HL-60 (cell line): ENCODE measurements around the gene STAB2.

Source experiments
- DNase-seq, 2 experiments: peaks; one replicate each; pipeline ENCODE4 v3.0.0-alpha.2; 2010 to 2020; ENCODE audit warnings: low read depth in 1 of 2, low spot score in 1 of 2
- H3K27ac ChIP-seq: fragments of 250-450 bp; sonication (Bioruptor Pico); replicated peaks from 2 replicates; pipeline ENCODE4 v1.5.1; 2020; ENCODE audit warnings: mild to moderate bottlenecking, moderate library complexity
- H3K27me3 ChIP-seq: fragments of 250-450 bp; sonication (Bioruptor Pico); 2 replicates; pipeline ENCODE4 v1.5.1; 2021; ENCODE audit warnings: mild to moderate bottlenecking, moderate library complexity; ENCODE audit not compliant: insufficient read depth, poor library complexity, severe bottlenecking
- H3K4me3 ChIP-seq: replicated peaks from 2 replicates; pipeline ENCODE4 v1.5.1; 2011; ENCODE audit warnings: mild to moderate bottlenecking, control low read depth, low read length; ENCODE audit not compliant: insufficient read depth
- CTCF ChIP-seq: IDR thresholded peaks from one replicate; pipeline ENCODE4 v1.5.1; 2011; ENCODE audit warnings: low read length, control low read depth, inconsistent platforms; ENCODE audit not compliant: insufficient read depth
- GABPA ChIP-seq: IDR thresholded peaks from 2 replicates; pipeline ENCODE4 v1.6.1; 2012; ENCODE audit warnings: low read depth
- POLR2AphosphoS5 ChIP-seq: IDR thresholded peaks from 2 replicates; pipeline ENCODE4 v1.6.1; 2012; ENCODE audit warnings: low read depth
- SPI1 ChIP-seq: IDR thresholded peaks from 2 replicates; pipeline ENCODE4 v1.6.1; 2012; ENCODE audit warnings: low read depth, mild to moderate bottlenecking, borderline replicate concordance
- TF ChIP-seq, protein P1 (sequence below): IDR thresholded peaks from 2 replicates; pipeline ENCODE4 v1.6.1; 2012; ENCODE audit warnings: low read depth; ENCODE audit not compliant: insufficient replicate concordance

The STAB2 gene

DNA sequence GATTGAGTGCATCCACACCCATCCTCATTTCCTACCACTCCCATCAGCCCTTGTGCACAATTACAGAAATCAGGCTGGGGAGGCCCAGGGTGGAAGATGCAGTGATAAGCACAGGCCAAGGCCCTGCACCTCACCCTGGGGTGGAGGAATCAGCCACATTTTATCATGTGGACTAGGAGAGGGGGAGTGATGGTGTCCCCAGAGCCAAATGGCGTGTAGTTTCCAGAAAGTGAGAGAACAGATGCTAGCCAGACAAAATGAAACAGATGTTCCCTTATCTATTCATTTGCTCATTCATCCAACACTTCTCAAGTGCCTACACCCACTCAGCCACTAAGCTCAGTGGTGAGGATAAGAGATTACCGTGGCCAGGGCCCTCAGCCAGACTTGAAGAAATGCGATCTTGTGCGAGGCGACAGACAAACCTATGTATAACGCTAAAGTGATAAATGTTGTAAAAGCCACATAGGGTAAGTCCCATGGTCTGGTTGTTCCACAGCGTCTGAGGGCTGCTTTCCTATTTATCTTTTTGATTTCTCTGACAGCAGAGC, 93.6 kb downstream of the STAB2 start:
- no peak for TF ChIP-seq GABPA
- no peak for TF ChIP-seq SPI1
- TF ChIP-seq, protein P1, sequence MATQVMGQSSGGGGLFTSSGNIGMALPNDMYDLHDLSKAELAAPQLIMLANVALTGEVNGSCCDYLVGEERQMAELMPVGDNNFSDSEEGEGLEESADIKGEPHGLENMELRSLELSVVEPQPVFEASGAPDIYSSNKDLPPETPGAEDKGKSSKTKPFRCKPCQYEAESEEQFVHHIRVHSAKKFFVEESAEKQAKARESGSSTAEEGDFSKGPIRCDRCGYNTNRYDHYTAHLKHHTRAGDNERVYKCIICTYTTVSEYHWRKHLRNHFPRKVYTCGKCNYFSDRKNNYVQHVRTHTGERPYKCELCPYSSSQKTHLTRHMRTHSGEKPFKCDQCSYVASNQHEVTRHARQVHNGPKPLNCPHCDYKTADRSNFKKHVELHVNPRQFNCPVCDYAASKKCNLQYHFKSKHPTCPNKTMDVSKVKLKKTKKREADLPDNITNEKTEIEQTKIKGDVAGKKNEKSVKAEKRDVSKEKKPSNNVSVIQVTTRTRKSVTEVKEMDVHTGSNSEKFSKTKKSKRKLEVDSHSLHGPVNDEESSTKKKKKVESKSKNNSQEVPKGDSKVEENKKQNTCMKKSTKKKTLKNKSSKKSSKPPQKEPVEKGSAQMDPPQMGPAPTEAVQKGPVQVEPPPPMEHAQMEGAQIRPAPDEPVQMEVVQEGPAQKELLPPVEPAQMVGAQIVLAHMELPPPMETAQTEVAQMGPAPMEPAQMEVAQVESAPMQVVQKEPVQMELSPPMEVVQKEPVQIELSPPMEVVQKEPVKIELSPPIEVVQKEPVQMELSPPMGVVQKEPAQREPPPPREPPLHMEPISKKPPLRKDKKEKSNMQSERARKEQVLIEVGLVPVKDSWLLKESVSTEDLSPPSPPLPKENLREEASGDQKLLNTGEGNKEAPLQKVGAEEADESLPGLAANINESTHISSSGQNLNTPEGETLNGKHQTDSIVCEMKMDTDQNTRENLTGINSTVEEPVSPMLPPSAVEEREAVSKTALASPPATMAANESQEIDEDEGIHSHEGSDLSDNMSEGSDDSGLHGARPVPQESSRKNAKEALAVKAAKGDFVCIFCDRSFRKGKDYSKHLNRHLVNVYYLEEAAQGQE: no peak
- no peak for TF ChIP-seq POLR2AphosphoS5
- no peak for TF ChIP-seq CTCF
- no peak for DNase-seq
- no peak overlapping the region for H3K27ac ChIP-seq
- no peak overlapping the region for H3K4me3 ChIP-seq
- H3K27me3 ChIP-seq: no peaks in the 10 kb centered on the region

DNA sequence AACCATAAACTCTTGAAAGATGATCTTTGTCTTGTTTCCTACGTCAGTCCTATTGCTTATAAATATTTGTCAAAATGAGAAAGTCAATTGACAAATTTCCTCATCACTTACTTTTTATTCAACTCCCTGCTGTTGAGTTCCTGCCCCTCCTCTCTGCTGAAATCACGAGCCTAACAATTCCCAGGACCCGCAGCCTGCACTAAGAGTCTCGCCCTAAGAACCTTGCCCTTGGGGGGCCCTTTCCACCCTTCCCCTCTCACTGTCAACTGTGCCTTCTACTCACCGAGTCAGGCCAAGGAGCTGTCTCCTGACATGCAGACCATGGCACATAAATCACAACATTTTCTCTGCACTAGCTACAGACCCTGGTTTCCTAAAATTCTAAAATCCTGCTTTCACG, 99.0 kb downstream of the STAB2 start:
- H3K27me3 ChIP-seq: no peaks in the 10 kb centered on the region
- DNase-seq: no peak
- no peak for TF ChIP-seq CTCF
- TF ChIP-seq, protein P1: no peak
- no peak for TF ChIP-seq SPI1
- no peak for TF ChIP-seq POLR2AphosphoS5
- no peak for TF ChIP-seq GABPA
- no peak overlapping the region for H3K4me3 ChIP-seq
- H3K27ac ChIP-seq: no peak overlapping the region

DNA sequence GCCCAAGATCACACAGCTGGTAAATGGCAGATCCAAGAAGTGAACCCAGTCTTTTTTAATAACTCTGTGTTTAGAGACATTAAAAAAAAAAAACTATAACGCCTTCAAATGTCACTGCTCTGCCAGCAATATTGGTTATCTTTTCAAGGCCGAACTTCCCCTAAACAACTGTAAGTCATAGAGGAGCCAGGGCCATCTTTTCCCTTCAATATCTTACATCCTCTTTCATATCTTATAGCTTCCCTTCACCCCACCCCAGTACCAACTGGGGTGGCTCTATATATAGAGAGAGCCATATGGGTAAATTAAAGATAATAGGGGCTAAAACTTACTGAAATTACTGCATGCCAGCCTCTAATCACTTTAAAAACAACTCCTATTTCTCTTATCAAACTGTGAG, 100.2 kb downstream of the STAB2 start:
- no peak overlapping the region for H3K27ac ChIP-seq
- TF ChIP-seq GABPA (no peak), CTCF (no peak), POLR2AphosphoS5 (no peak), SPI1 (no peak)
- TF ChIP-seq, protein P1: no peak
- no peak for DNase-seq
- H3K27me3 ChIP-seq: no peaks in the 10 kb centered on the region
- H3K4me3 ChIP-seq: no peak overlapping the region
